GM04503 (cell line): ENCODE results near the gene USP17L10.
"Not testable (repeated sequence)": the region's sequence is repeated elsewhere in the genome, so short reads cannot be mapped to it uniquely, and the experiment has no call there.

Experiments used
- DNase-seq: peaks from one replicate; pipeline ENCODE4 v3.0.0-alpha.2; 2012; ENCODE audit warnings: low read depth

Gene USP17L10, protein sequence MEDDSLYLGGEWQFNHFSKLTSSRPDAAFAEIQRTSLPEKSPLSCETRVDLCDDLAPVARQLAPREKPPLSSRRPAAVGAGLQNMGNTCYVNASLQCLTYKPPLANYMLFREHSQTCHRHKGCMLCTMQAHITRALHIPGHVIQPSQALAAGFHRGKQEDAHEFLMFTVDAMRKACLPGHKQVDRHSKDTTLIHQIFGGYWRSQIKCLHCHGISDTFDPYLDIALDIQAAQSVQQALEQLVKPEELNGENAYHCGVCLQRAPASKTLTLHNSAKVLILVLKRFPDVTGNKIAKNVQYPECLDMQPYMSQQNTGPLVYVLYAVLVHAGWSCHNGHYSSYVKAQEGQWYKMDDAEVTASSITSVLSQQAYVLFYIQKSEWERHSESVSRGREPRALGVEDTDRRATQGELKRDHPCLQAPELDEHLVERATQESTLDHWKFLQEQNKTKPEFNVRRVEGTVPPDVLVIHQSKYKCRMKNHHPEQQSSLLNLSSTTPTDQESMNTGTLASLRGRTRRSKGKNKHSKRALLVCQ

DNA sequence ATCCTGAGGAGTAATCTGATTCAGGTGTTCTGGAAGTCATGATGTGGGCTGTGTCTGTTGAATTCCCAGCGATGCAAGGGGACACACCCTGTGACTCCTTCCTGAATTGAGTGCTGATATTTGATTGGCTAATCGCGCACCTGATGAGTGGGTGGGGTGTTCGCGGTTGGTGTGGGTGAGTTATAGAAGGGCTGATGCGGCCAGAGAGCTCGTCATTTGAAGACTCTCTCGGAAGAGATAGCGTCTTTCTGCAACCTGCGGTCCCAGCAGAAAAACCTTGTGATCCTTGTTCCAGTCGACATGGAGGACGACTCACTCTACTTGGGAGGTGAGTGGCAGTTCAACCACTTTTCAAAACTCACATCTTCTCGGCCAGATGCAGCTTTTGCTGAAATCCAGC, at the start of gene USP17L10:
USP17L10 (plus strand) TSS at position 301 of the 400 bp plus-strand sequence; CDS start at position 301, 0 bp downstream.
- DNase-seq: not testable (repeated sequence)

GRCh38 chr4:9165990-9166389, 44.5 kb upstream of the USP17L10 start:
- not testable (repeated sequence) for DNase-seq

DNA sequence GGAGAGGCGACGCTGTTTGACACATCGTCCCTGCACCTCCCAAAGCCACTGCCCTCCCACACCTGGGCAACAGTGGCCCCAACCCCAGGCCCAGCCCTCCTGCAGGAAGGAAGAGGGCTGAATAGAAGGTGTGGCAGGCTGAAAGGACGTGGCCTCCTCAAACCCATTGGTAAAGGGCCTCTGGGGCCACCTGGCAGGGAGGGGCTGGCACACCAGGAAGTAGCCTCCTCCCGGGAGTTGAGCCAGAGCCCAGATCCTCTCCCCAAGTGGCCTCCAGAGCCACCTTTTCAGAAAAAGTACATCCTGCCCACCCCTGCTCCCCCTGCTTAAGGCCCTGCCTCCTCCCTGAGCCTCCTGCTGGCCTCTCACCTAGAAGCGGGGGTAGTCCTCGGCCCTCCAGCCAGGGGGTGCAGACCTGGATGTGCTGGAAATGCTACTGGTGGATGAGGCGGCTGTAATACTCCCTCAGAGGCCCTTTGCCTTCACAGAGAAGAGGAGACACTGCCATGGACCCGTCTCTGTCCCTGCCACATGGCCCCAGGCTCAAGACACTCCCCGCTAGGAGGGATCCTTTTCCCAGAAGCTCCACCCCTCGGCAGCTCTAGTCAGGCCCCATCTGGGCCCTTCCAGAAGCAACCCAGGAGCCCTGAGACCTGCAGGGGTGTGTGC, 40.5 kb upstream of the USP17L10 start, which contains the start of gene FAM90A26:
FAM90A26 (plus strand) TSS at position 619 of the 669 bp plus-strand sequence. CDS start 2,764 bp downstream, outside the sequence.
- DNase-seq: not testable (repeated sequence)

GRCh38 chr4:9214701-9215100, 4.2 kb downstream of the USP17L10 start:
- not testable (repeated sequence) for DNase-seq

GRCh38 chr4:9215105-9215504, 4.6 kb downstream of the USP17L10 start, which contains the start of gene USP17L11:
USP17L11 (plus strand) TSS chr4:9215405; CDS start chr4:9215405, 0 bp downstream.
- DNase-seq: not testable (repeated sequence)

- DNase-seq: not testable (repeated sequence)
Observed at GRCh38 chr4:9219852-9220251, 9.4 kb downstream of the USP17L10 start, which contains the start of gene USP17L12. USP17L12 (plus strand) TSS chr4:9220152; CDS start chr4:9220152, 0 bp downstream.

DNA sequence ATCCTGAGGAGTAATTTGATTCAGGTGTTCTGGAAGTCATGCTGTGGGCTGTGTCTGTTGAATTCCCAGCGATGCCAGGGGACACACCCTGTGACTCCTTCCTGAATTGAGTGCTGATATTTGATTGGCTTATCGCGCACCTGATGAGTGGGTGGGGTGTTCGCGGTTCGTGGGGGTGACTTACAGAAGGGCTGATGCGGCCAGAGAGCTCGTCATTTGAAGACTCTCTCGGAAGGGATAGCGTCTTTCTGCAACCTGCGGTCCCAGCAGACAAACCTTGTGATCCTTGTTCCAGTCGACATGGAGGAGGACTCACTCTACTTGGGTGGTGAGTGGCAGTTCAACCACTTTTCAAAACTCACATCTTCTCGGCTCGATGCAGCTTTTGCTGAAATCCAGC, 14.1 kb downstream of the USP17L10 start, which contains the start of gene USP17L13:
USP17L13 (plus strand) TSS at position 301 of the 400 bp plus-strand sequence; CDS start at position 301, 0 bp downstream.
- not testable (repeated sequence) for DNase-seq

- not testable (repeated sequence) for DNase-seq
Observed at GRCh38 chr4:9230249-9230648, 19.8 kb downstream of the USP17L10 start.

- DNase-seq: not testable (repeated sequence)
Observed at GRCh38 chr4:9234085-9234484, 23.6 kb downstream of the USP17L10 start, which contains the start of gene USP17L15. USP17L15 (plus strand) TSS chr4:9234385; CDS start chr4:9234385, 0 bp downstream.

DNA sequence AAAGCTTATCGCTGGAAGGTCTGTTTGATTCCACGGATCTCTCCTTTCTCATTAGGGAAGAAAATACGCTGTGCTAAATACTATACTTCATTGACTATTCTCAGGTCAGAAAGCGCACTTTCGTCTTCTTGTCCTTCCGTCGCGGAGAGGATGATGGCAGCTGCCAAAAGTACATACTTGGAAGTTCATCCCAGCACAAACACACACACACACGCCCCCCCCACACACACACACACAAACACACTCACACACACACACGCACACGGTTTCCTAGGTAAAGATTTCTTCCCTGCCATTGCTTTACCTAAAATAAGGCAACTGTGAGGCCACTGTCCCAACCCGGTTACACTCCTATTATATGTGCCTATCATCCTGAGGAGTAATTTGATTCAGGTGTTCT, 28.0 kb downstream of the USP17L10 start:
- DNase-seq: not testable (repeated sequence)

GRCh38 chr4:9243579-9243978, 33.1 kb downstream of the USP17L10 start, which contains the start of gene USP17L17:
USP17L17 (plus strand) TSS chr4:9243879; CDS start chr4:9243879, 0 bp downstream.
- DNase-seq: not testable (repeated sequence)

DNA sequence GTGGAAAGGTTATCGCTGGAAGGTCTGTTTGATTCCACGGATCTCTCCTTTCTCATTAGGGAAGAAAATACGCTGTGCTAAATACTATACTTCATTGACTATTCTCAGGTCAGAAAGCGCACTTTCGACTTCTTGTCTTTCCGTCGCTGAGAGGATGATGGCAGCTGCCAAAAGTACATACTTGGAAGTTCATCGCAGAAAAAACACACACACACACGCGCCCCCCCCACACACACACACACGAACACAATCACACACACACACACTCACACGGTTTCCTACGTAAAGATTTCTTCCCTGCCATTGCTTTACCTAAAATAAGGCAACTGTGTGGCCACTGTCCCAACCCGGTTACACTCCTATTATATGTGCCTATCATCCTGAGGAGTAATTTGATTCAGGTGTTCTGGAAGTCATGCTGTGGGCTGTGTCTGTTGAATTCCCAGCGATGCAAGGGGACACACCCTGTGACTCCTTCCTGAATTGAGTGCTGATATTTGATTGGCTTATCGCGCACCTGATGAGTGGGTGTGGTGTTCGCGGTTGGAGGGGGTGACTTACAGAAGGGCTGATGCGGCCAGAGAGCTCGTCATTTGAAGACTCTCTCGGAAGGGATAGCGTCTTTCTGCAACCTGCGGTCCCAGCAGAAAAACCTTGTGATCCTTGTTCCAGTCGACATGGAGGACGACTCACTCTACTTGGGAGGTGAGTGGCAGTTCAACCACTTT, 37.7 kb downstream of the USP17L10 start, which contains the start of gene USP17L18:
USP17L18 (plus strand) TSS at position 678 of the 728 bp plus-strand sequence; CDS start at position 678, 0 bp downstream.
- DNase-seq: not testable (repeated sequence)

DNA sequence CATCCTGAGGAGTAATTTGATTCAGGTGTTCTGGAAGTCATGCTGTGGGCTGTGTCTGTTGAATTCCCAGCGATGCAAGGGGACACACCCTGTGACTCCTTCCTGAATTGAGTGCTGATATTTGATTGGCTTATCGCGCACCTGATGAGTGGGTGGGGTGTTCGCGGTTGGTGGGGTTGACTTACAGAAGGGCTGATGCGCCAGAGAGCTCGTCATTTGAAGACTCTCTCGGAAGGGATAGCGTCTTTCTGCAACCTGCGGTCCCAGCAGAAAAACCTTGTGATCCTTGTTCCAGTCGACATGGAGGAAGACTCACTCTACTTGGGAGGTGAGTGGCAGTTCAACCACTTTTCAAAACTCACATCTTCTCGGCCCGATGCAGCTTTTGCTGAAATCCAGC, 42.6 kb downstream of the USP17L10 start, which contains the start of gene USP17L19:
USP17L19 (plus strand) TSS at position 301 of the 400 bp plus-strand sequence; CDS start at position 301, 0 bp downstream.
- not testable (repeated sequence) for DNase-seq

DNA sequence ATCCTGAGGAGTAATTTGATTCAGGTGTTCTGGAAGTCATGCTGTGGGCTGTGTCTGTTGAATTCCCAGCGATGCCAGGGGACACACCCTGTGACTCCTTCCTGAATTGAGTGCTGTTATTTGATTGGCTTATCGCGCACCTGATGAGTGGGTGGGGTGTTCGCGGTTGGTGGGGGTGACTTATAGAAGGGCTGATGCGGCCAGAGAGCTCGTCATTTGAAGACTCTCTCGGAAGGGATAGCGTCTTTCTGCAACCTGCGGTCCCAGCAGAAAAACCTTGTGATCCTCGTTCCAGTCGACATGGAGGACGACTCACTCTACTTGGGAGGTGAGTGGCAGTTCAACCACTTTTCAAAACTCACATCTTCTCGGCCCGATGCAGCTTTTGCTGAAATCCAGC, 47.4 kb downstream of the USP17L10 start, which contains the start of gene USP17L20:
USP17L20 (plus strand) TSS at position 301 of the 400 bp plus-strand sequence; CDS start at position 301, 0 bp downstream.
- DNase-seq: not testable (repeated sequence)
